WTC11 (cell line): ENCODE results near the gene LYPD6B.

Source experiments
- CREM ChIP-seq: sonication (generic); formaldehyde crosslinking; IDR thresholded peaks from 2 replicates; pipeline ENCODE4 v1.8.1; 2022; ENCODE audit warnings: mild to moderate bottlenecking, missing genetic modification reagents, moderate library complexity
- CTCF ChIP-seq: fragments of 200-600 bp; IDR thresholded peaks from 2 replicates; pipeline ENCODE4 v1.8.0; 2022; ENCODE audit warnings: antibody characterized with exemption
- E2F4 ChIP-seq: sonication (generic); formaldehyde crosslinking; IDR thresholded peaks from 2 replicates; pipeline ENCODE4 v1.8.1; 2022; ENCODE audit warnings: low read depth, mild to moderate bottlenecking, moderate library complexity, missing genetic modification reagents, borderline replicate concordance
- MAX ChIP-seq: sonication (generic); formaldehyde crosslinking; IDR thresholded peaks from 2 replicates; pipeline ENCODE4 v1.8.0; 2022; ENCODE audit warnings: mild to moderate bottlenecking, missing genetic modification reagents
- PRRX2 ChIP-seq: fragments of 250-450 bp; sonication (Bioruptor Pico); IDR thresholded peaks from 2 replicates; pipeline ENCODE4 v1.8.0; 2021; ENCODE audit warnings: mild to moderate bottlenecking
- TCF7 ChIP-seq: sonication (generic); formaldehyde crosslinking; IDR thresholded peaks from 2 replicates; pipeline ENCODE4 v1.8.0; 2022; ENCODE audit warnings: mild to moderate bottlenecking, low read depth, missing genetic modification reagents, moderate library complexity
- TEAD1 ChIP-seq: sonication (generic); formaldehyde crosslinking; IDR thresholded peaks from 2 replicates; pipeline ENCODE4 v1.8.0; 2022; ENCODE audit warnings: mild to moderate bottlenecking, missing genetic modification reagents
- TEAD4 ChIP-seq: sonication (generic); formaldehyde crosslinking; IDR thresholded peaks from 2 replicates; pipeline ENCODE4 v1.8.0; 2022; ENCODE audit warnings: mild to moderate bottlenecking, missing genetic modification reagents
- ZBTB43 ChIP-seq: sonication (generic); formaldehyde crosslinking; IDR thresholded peaks from 2 replicates; pipeline ENCODE4 v1.8.1; 2023; ENCODE audit warnings: mild to moderate bottlenecking, missing genetic modification reagents
- ZNF121 ChIP-seq: sonication (generic); formaldehyde crosslinking; IDR thresholded peaks from 2 replicates; pipeline ENCODE4 v1.8.0; 2023; ENCODE audit warnings: missing genetic modification reagents
- ZSCAN18 ChIP-seq: fragments of 250-450 bp; sonication (Bioruptor Pico); IDR thresholded peaks from 2 replicates; pipeline ENCODE4 v2.1.2; 2022; ENCODE audit warnings: mild to moderate bottlenecking, moderate library complexity

GRCh38 chr2:149143734-149144133 lies 105.2 kb downstream of the LYPD6B start:
- TF ChIP-seq PRRX2 (CRISPR knock-in tag): no peak
- TF ChIP-seq ZNF121 (CRISPR knock-in tag): no peak
- TF ChIP-seq CTCF: no peak
- TF ChIP-seq MAX: no peak
- TF ChIP-seq ZSCAN18 (CRISPR knock-in tag): no peak
- TF ChIP-seq TEAD4 (CRISPR knock-in tag): no peak
- TF ChIP-seq TEAD1 (CRISPR knock-in tag): no peak
- no peak for TF ChIP-seq ZBTB43 (CRISPR knock-in tag)
- TF ChIP-seq TCF7 (CRISPR knock-in tag): no peak
- no peak for TF ChIP-seq E2F4 (CRISPR knock-in tag)
- TF ChIP-seq CREM (CRISPR knock-in tag): no peak
